Trophoblast cell (in vitro differentiated cells and primary cell): Measurements from ENCODE around the gene MAML2.

ENCODE experiments used
- DNase-seq, 2 donors: peaks; one replicate each; pipeline ENCODE4 v3.0.0-alpha.2; 2016
- H2AFZ ChIP-seq: 2 replicates; pipeline ENCODE4 v1.6.1; 2013; ENCODE audit warnings: low read length, moderate library complexity, mild to moderate bottlenecking; ENCODE audit not compliant: insufficient read depth, poor library complexity
- H2AK5ac ChIP-seq: 2 replicates; pipeline ENCODE4 v1.6.1; 2013; ENCODE audit warnings: mild to moderate bottlenecking, low read length
- H2BK120ac ChIP-seq: 2 replicates; pipeline ENCODE4 v1.6.1; 2013; ENCODE audit warnings: low read length, mild to moderate bottlenecking, moderate library complexity; ENCODE audit not compliant: insufficient read depth, poor library complexity
- H2BK12ac ChIP-seq: 2 replicates; pipeline ENCODE4 v1.6.1; 2013; ENCODE audit warnings: mild to moderate bottlenecking, low read length, moderate library complexity
- H2BK5ac ChIP-seq: 2 replicates; pipeline ENCODE4 v1.6.1; 2013; ENCODE audit warnings: low read length, low read depth, moderate library complexity, mild to moderate bottlenecking; ENCODE audit not compliant: poor library complexity
- H3K14ac ChIP-seq: 2 replicates; pipeline ENCODE4 v1.6.1; 2013; ENCODE audit warnings: mild to moderate bottlenecking, low read length
- H3K18ac ChIP-seq: 2 replicates; pipeline ENCODE4 v1.6.1; 2013; ENCODE audit warnings: mild to moderate bottlenecking, low read length
- H3K23ac ChIP-seq: 2 replicates; pipeline ENCODE4 v1.6.1; 2013; ENCODE audit warnings: low read length
- H3K27ac ChIP-seq: 2 replicates; pipeline ENCODE4 v1.5.1; 2013; ENCODE audit warnings: low read depth, mild to moderate bottlenecking, inconsistent platforms, low read length, moderate library complexity
- H3K27me3 ChIP-seq: 2 replicates; pipeline ENCODE4 v1.6.1; 2013; ENCODE audit warnings: inconsistent platforms, mild to moderate bottlenecking, low read length, moderate library complexity; ENCODE audit not compliant: insufficient read depth
- H3K36me3 ChIP-seq, 2 experiments: 1 replicate in 1 of 2; 2 replicates in 1 of 2; pipeline ENCODE4 v1.6.1; 2013; ENCODE audit warnings: low read length in 2 of 2, mild to moderate bottlenecking in 2 of 2, moderate library complexity in 1 of 2; ENCODE audit not compliant: insufficient read depth in 2 of 2, control insufficient read depth in 1 of 2
- H3K4ac ChIP-seq: 2 replicates; pipeline ENCODE4 v1.6.1; 2013; ENCODE audit warnings: low read depth, mild to moderate bottlenecking, low read length, moderate library complexity
- H3K4me1 ChIP-seq, 2 experiments: 1 replicate in 1 of 2; 2 replicates in 1 of 2; pipeline ENCODE4 v1.6.1; 2013; ENCODE audit warnings: low read length in 2 of 2, mild to moderate bottlenecking in 2 of 2, moderate library complexity in 1 of 2; ENCODE audit not compliant: insufficient read depth in 2 of 2, control insufficient read depth in 1 of 2
- H3K4me2 ChIP-seq: 2 replicates; pipeline ENCODE4 v1.6.1; 2013; ENCODE audit warnings: inconsistent platforms, mild to moderate bottlenecking, low read length, moderate library complexity
- H3K4me3 ChIP-seq: 2 replicates; pipeline ENCODE4 v1.5.1; 2013; ENCODE audit warnings: mild to moderate bottlenecking, low read depth, low read length, inconsistent platforms
- H3K79me1 ChIP-seq: one replicate; pipeline ENCODE4 v1.6.1; 2013; ENCODE audit warnings: low read length
- H3K79me2 ChIP-seq: 2 replicates; pipeline ENCODE4 v1.6.1; 2013; ENCODE audit warnings: low read length, mild to moderate bottlenecking; ENCODE audit not compliant: control insufficient read depth, insufficient read depth, poor library complexity
- H3K9ac ChIP-seq: 2 replicates; pipeline ENCODE4 v1.6.1; 2013; ENCODE audit warnings: mild to moderate bottlenecking, low read length
- H3K9me3 ChIP-seq: 2 replicates; pipeline ENCODE4 v1.6.1; 2013; ENCODE audit warnings: low read depth, mild to moderate bottlenecking, control low read depth, inconsistent platforms, low read length; ENCODE audit not compliant: insufficient read depth
- H4K12ac ChIP-seq: 2 replicates; pipeline ENCODE4 v1.6.1; 2013; ENCODE audit warnings: low read depth, mild to moderate bottlenecking, low read length, moderate library complexity
- H4K8ac ChIP-seq: 2 replicates; pipeline ENCODE4 v1.6.1; 2013; ENCODE audit warnings: low read depth, mild to moderate bottlenecking, low read length, moderate library complexity
- H4K91ac ChIP-seq: one replicate; pipeline ENCODE4 v1.6.1; 2013; ENCODE audit warnings: low read depth, mild to moderate bottlenecking, low read length, moderate library complexity
- WGBS: extraction: QIAGEN DNeasy Blood & Tissue Kit; methylation state at CpG from one replicate; pipeline ENCODE4 v1.1.7; 2013; ENCODE audit warnings: missing lambda C conversion rate; ENCODE audit not compliant: insufficient read length, insufficient coverage; ENCODE audit errors: extremely low coverage; 5-methylcytosine and 5-hydroxymethylcytosine counted together

Gene MAML2

GRCh38 chr11:96116376-96116775 is 226.6 kb downstream of the MAML2 start:
- Histone ChIP-seq H3K79me1 (peaks cover 3% of the 10 kb centered on the region), H4K8ac (no peak overlapping the region), H3K4me3 (no peak overlapping the region), H3K36me3 (peaks cover 4 to 5% of the 10 kb centered on the region in 2 experiments), H3K18ac (no peak overlapping the region), H2BK120ac (no peak overlapping the region), H2AFZ (no peak overlapping the region), H3K27ac (no peak overlapping the region), H2BK12ac (no peak overlapping the region), H3K14ac (no peak overlapping the region), H3K4me1 (peaks cover 0 to 14% of the 10 kb centered on the region in 2 experiments), H3K9ac (no peak overlapping the region), H2AK5ac (no peak overlapping the region), H3K4me2 (no peak overlapping the region), H3K23ac (no peak overlapping the region), H2BK5ac (no peak overlapping the region), H4K91ac (no peak overlapping the region), H3K79me2 (no peaks in the 10 kb centered on the region), H3K9me3 (no peaks in the 10 kb centered on the region), H4K12ac (no peak overlapping the region), H3K4ac (no peak overlapping the region), H3K27me3 (no peaks in the 10 kb centered on the region)
- DNase-seq: no peak
- WGBS: no CpG with 5 or more reads among the region's 3 CpGs

GRCh38 chr11:96114178-96115064 is 228.6 kb downstream of the MAML2 start:
- no CpG with 5 or more reads among the region's 5 CpGs for WGBS
- Histone ChIP-seq H3K9me3 (no peaks in the 10 kb centered on the region), H3K79me2 (peaks cover 1% of the 10 kb centered on the region), H3K4me2 (no peak overlapping the region), H2BK120ac (peak overlapping the region; percentile 14), H3K27ac (no peak overlapping the region), H3K14ac (peak overlapping the region; percentile 16), H3K4ac (no peak overlapping the region), H4K12ac (no peak overlapping the region), H2BK5ac (peak overlapping the region; percentile 29), H3K4me1 (peaks cover 0 to 18% of the 10 kb centered on the region in 2 experiments), H2AK5ac (peak overlapping the region; percentile 24), H3K27me3 (no peaks in the 10 kb centered on the region), H2BK12ac (peak overlapping the region; percentile 51), H3K18ac (peak overlapping the region; percentile 55), H3K4me3 (no peak overlapping the region), H3K79me1 (peaks cover 7% of the 10 kb centered on the region), H3K9ac (no peak overlapping the region), H3K23ac (no peak overlapping the region), H3K36me3 (peaks cover 0 to 2% of the 10 kb centered on the region in 2 experiments), H4K8ac (peak overlapping the region; percentile 39), H4K91ac (no peak overlapping the region), H2AFZ (no peak overlapping the region)
- no peak for DNase-seq

GRCh38 chr11:96113193-96113681 is 229.8 kb downstream of the MAML2 start:
- H3K14ac ChIP-seq: no peak overlapping the region
- H3K27me3 ChIP-seq: no peaks in the 10 kb centered on the region
- H3K4me2 ChIP-seq: no peak overlapping the region
- no peak for DNase-seq
- no peak overlapping the region for H2AFZ ChIP-seq
- H4K8ac ChIP-seq: no peak overlapping the region
- H3K4ac ChIP-seq: no peak overlapping the region
- H3K79me1 ChIP-seq: peaks cover 9% of the 10 kb centered on the region
- no peak overlapping the region for H3K4me3 ChIP-seq
- H3K9ac ChIP-seq: no peak overlapping the region
- no peaks in the 10 kb centered on the region for H3K9me3 ChIP-seq
- WGBS: 94% methylated on average over 2 of the region's 4 CpGs
- H4K91ac ChIP-seq: no peak overlapping the region
- no peak overlapping the region for H2BK5ac ChIP-seq
- H3K27ac ChIP-seq: no peak overlapping the region
- no peak overlapping the region for H2AK5ac ChIP-seq
- no peak overlapping the region for H4K12ac ChIP-seq
- H3K36me3 ChIP-seq: peaks cover 0 to 2% of the 10 kb centered on the region in 2 experiments
- H2BK120ac ChIP-seq: no peak overlapping the region
- H2BK12ac ChIP-seq: no peak overlapping the region
- H3K23ac ChIP-seq: no peak overlapping the region
- no peak overlapping the region for H3K18ac ChIP-seq
- H3K79me2 ChIP-seq: peaks cover 1% of the 10 kb centered on the region
- peaks cover 0 to 18% of the 10 kb centered on the region in 2 experiments for H3K4me1 ChIP-seq

- WGBS: no CpG with 5 or more reads among the region's 5 CpGs
- H4K8ac ChIP-seq: no peak overlapping the region
- no peak overlapping the region for H3K9ac ChIP-seq
- H3K79me1 ChIP-seq: peaks cover 9% of the 10 kb centered on the region
- H2BK120ac ChIP-seq: peak overlapping the region; percentile 86
- H3K79me2 ChIP-seq: peaks cover 1% of the 10 kb centered on the region
- H3K14ac ChIP-seq: no peak overlapping the region
- H3K36me3 ChIP-seq: peaks cover 0 to 2% of the 10 kb centered on the region in 2 experiments
- H3K4me2 ChIP-seq: no peak overlapping the region
- H3K9me3 ChIP-seq: no peaks in the 10 kb centered on the region
- no peak overlapping the region for H2BK12ac ChIP-seq
- H2AFZ ChIP-seq: no peak overlapping the region
- peak overlapping the region; percentile 49 for H2BK5ac ChIP-seq
- peaks cover 3 to 21% of the 10 kb centered on the region in 2 experiments for H3K4me1 ChIP-seq
- H3K27ac ChIP-seq: peak overlapping the region; percentile 81
- H3K23ac ChIP-seq: no peak overlapping the region
- peak overlapping the region; percentile 11 for H4K91ac ChIP-seq
- no peaks in the 10 kb centered on the region for H3K27me3 ChIP-seq
- H3K18ac ChIP-seq: no peak overlapping the region
- peak in 1 of 2 donors; percentile 30 for DNase-seq
- peak overlapping the region; percentile 53 for H3K4ac ChIP-seq
- no peak overlapping the region for H2AK5ac ChIP-seq
- H4K12ac ChIP-seq: no peak overlapping the region
- H3K4me3 ChIP-seq: no peak overlapping the region
These were observed 230.5 kb downstream of the MAML2 start for GRCh38 chr11:96112192-96113128.
